Stimulated activated CD8-positive, alpha-beta memory T cell treated with anti-CD3 and anti-CD28 coated beads, Interleukin-2, amount 100 ng/mL, for 1 hour (primary cell): ENCODE results near the gene TMEM214.
A peak's percentile ranks its signal among the peaks of the same experiment; 100 is the strongest.

Experiments used
- DNase-seq, 2 donors: peaks; one replicate each; pipeline ENCODE4 v3.0.0-alpha.2; 2020; ENCODE audit warnings: low read depth in 2 of 2

TMEM214 gene

DNA sequence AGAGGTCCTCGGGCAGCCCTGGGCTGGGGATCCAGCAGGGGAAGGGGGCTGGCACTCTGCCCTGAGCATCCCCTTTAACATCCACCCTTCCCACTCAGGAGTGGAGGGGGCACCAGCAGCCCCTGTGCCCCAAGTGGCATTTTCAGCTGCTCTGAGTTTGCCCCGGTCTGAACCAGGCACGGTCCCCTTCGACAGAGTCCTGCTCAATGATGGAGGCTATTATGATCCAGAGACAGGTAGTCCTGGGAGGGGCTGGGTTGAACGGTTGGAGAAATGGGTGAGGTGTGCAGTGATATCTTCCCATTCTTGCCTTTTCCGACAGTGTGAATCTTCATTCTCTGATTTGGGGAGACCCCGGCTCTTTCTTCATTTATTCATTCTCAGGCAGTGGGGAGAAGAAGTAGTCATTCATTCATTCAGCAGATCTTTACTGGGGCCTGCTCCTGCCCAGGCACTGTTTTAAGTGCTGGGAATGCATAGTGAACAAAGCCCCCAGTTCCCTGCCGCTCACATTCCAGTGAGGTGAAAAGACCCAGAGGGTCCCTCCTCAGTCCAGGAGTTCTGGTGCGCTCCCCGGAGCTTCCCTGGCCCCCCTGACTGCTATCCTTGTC is 52.4 kb downstream of the TMEM214 start:
- DNase-seq, result no peak

DNA sequence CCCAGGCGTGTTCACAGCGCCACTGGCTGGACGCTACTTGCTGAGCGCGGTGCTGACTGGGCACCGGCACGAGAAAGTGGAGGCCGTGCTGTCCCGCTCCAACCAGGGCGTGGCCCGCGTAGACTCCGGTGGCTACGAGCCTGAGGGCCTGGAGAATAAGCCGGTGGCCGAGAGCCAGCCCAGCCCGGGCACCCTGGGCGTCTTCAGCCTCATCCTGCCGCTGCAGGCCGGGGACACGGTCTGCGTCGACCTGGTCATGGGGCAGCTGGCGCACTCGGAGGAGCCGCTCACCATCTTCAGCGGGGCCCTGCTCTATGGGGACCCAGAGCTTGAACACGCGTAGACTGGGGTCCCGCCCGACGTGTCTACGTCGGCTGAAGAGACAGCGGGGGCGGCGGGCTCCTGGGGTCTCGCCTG is 52.9 kb downstream of the TMEM214 start:
- no peak for DNase-seq

DNA sequence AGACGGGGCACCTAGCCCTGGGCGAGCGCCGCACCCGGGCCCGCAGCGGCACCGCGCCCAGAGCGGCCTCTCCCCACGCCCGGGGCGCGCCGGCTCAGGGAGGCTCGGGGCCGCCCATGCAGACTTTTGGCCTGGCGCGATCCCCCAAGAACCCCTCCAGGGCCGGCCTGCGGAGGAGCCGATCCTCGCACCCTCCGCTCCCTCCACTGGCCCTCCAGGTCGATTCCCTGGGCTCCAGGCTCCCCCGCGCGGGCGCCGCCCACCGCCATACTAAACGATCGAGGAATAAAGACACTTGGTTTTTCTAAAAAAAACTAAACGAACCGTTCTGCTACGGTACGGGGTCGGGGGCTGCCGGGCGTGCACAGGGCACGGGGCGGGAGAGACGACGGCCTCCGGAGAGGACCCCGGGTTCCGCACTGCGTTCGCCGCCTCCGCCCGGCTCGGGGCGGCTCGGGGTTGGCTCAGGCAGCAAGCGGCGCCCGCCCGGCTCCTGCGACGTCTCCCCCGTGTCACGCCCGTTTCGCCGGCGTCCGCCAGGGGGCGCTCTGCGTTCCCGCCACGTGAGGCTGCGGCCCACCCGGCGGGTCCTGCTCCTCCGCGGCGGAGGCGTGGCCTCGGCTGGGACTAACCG is 53.4 kb downstream of the TMEM214 start:
- DNase-seq, result peak; percentile 96 to 99

DNA sequence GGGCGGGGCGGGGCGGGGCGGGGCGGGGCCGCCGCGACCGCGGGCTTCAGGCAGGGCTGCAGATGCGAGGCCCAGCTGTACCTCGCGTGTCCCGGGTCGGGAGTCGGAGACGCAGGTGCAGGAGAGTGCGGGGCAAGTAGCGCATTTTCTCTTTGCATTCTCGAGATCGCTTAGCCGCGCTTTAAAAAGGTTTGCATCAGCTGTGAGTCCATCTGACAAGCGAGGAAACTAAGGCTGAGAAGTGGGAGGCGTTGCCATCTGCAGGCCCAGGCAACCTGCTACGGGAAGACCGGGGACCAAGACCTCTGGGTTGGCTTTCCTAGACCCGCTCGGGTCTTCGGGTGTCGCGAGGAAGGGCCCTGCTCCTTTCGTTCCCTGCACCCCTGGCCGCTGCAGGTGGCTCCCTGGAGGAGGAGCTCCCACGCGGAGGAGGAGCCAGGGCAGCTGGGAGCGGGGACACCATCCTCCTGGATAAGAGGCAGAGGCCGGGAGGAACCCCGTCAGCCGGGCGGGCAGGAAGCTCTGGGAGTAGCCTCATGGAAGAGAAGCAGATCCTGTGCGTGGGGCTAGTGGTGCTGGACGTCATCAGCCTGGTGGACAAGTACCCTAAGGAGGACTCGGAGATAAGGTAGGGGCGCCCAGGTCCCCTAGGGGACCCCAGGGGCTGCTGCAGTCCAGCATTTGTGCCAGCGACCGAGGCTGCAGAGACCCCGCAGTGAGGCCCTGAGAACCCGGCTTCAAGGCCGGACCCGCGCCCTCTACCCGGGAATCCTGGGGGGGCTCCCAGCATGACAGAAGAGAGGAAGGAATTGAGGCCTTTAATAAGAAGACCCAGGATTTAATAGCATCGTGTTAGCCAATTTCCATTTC is 54.2 kb downstream of the TMEM214 start, which contains the start of gene KHK:
Gene KHK, plus strand, starts transcription at position 49 of the 870 bp plus-strand sequence. Its CDS starts 488 bp downstream, at position 537.
- no peak for DNase-seq

DNA sequence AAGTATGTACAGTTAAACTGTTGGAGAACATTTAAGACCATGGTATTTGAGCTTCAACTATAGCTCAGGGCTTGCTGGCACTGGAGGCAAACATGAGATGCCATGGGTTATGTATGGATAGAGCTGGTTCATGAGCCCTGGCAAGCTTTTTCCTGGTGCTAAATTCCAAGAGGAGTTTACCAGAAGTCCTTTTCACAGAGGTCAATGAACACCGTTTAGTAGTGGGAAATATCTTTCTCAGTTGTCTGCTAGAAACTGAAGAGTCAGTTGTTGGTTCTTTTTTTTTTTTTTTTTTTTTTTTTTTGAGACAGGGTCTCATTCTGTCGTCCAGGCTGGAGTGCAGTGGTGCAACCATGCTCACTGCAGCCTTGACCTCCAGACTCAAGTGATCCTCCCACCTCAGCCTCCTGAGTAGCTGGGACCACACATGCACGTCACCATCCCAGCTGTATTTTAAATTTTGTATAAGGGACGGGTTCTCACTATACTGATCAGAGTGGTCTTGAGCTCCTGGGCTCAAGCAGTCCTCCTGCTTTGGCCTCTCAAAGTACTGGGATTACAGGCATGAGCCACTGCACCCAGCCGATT is 55.2 kb downstream of the TMEM214 start:
- DNase-seq, result no peak

DNA sequence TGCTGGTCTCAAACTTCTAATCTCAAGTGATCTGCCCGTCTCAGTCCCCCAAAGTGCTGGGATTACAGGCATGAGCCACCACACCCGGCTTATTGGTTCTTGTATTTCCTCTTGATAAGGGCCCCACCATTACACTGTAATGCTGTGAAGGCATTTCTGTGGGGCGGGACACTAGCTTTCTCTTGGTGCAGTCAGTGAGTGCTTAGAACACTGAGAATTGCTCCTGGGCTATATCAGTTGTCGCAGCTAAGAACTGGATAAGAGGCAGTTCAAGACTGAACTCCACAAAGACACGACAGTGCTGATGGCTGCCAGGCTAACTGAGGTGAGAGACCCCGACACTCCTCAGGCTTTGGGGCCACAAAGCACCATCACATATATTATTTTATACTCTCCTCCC is 55.9 kb downstream of the TMEM214 start:
- no peak for DNase-seq

DNA sequence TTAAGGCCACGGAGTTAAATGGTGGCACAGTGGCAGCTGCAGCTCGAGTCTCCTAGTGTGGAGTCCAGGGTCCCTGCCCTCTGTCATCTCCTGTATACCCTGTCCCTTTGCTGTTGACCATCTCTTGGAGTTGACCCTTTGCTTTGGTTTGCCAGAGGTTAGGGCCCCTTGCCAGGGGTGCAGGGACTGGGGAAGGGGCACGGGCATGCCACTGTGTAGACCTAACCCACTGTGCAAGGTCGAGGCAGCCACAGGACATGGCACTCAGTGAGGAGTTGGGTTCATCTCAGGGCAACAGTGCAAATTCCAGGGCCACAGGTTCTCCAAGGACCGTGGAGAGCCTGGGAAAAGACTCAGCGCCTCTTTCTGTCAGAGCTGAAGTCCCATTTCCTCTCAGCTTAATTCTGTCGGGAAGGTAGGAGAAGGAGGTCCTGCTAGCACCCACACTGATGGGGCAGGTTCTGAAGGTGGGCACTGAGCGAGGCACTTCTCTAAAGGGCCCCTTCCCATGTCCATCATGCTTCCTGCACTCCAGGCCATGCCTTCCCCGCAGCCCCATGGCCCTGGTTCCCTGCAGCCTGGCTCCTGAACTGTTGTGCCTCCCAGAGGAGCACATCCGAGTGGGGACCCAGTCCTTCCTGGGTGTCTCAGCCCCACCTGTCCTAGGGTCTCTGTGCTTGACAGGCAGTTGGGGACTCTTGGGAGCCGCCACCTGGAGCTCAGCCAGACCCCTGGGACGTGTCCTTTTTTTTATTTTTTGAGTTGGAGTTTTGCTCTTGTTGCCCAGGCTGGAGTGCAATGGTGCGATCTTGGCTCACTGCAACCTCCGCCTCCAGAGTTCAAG is 56.6 kb downstream of the TMEM214 start:
- no peak for DNase-seq
